OCI-LY1 (cell line): ENCODE measurements around the gene SAMD11.

Source experiments
- EZH2 ChIP-seq: fragments of 200-600 bp; sonication (generic), shearing (Covaris generic); IDR thresholded peaks from 2 replicates; pipeline ENCODE4 v1.8.0; 2017; ENCODE audit warnings: borderline replicate concordance, mixed run types, mild to moderate bottlenecking, antibody characterized with exemption, low read length, moderate library complexity, mixed read lengths
- TF ChIP-seq, protein P1 (sequence below): fragments of 200-600 bp; sonication (generic), shearing (Covaris generic); IDR thresholded peaks from 2 replicates; pipeline ENCODE4 v1.5.1; 2017; ENCODE audit warnings: mild to moderate bottlenecking, antibody characterized with exemption, low read length, moderate library complexity, mixed read lengths

DNA sequence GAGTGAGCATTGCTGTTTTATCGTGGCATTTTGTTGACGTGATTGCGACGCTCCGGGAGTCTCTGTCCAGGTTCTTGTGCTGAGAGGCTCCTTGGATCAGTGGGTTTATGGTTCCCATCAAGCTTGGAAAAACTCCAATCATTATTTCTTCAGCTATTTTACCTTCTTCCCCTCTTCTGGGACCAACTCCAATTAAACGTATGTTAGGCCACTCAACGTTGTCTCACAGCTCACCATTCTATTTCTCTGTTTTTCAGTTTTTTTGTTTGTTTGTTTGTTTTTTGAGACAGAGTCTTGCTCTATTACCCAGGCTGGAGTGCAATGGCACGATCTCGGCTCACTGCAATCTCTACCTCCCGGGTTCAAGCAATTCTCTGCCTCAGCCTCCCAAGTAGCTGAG lies 68.2 kb downstream of the SAMD11 start:
- TF ChIP-seq, protein P1, sequence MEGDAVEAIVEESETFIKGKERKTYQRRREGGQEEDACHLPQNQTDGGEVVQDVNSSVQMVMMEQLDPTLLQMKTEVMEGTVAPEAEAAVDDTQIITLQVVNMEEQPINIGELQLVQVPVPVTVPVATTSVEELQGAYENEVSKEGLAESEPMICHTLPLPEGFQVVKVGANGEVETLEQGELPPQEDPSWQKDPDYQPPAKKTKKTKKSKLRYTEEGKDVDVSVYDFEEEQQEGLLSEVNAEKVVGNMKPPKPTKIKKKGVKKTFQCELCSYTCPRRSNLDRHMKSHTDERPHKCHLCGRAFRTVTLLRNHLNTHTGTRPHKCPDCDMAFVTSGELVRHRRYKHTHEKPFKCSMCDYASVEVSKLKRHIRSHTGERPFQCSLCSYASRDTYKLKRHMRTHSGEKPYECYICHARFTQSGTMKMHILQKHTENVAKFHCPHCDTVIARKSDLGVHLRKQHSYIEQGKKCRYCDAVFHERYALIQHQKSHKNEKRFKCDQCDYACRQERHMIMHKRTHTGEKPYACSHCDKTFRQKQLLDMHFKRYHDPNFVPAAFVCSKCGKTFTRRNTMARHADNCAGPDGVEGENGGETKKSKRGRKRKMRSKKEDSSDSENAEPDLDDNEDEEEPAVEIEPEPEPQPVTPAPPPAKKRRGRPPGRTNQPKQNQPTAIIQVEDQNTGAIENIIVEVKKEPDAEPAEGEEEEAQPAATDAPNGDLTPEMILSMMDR, result no peak
- no peak for TF ChIP-seq EZH2
